ENCODE data around the gene GAPDH. TPM values are rescaled to one million over a fixed set of nuclear protein-coding genes. Genes with fewer than 3 reads are reported as not detected.

The GAPDH gene
- polyA plus RNA-seq, 1 of the 3 experiments (the other 2 are of a cell fraction) = 8,077 TPM

DNA sequence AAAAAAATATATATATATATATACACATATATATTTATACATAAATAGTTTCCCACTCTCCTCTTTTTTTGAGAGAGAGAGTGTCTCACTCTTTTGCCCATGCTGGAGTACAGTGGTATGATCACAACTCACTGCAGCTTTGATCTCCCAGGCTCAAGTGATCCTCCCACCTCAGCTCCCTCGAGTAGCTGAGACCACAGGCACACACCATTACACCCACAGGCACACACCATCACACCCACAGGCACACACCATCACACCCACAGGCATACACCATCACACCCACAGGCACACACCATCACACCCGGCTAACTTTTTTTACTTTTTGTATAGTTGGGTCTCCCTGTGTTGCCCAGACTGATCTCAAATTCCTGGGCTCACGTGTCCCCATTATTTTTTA, 14.1 kb upstream of the GAPDH start:
- Histone ChIP-seq H3K4me2 (no peak overlapping the region), H3K4me3 (ENCODE audit: low read depth in 2 of 2, low read length in 1 of 2) (no peak overlapping the region), H3K9me2 (no peaks in the 10 kb centered on the region), H3K79me2 (ENCODE audit: insufficient read depth) (no peaks in the 10 kb centered on the region), H3K9ac (no peak overlapping the region), H3K4me1 (ENCODE audit: control insufficient read depth in 1 of 2, insufficient read depth in 2 of 2, low read depth in 1 of 2, low read length in 1 of 2) (no peaks in the 10 kb centered on the region), H2AFZ (ENCODE audit: low read depth) (no peak overlapping the region), H3F3A (replicated peaks; ENCODE audit: insufficient read depth) (peaks cover 12% of the 10 kb centered on the region), H3K9me3 (no peaks in the 10 kb centered on the region), H3K27me3 (ENCODE audit: insufficient read depth) (no peaks in the 10 kb centered on the region), H4K20me1 (ENCODE audit: insufficient read depth) (no peaks in the 10 kb centered on the region), H3K27ac (ENCODE audit: low read depth in 2 of 2, low read length in 1 of 2) (no peak overlapping the region), H3K36me3 (replicated peaks in 1 of 2; ENCODE audit: control insufficient read depth in 1 of 2, insufficient read depth in 2 of 2, low read length in 1 of 2) (peaks cover 70 to 74% of the 10 kb centered on the region in 2 experiments)
- no peak for DNase-seq
- ChIA-PET POLR2A (interaction anchor here (0.6 kb wide), 1 partner anchor 14 kb away, joined by 4 read pairs; the partner anchor contains the start of gene GAPDH), CTCF (no interaction called here)
- TF ChIP-seq ELF1 (IDR thresholded peaks at IDR 0.05) (no peak), POLR2AphosphoS5 (IDR thresholded peaks at IDR 0.05; ENCODE audit: low read depth, low read length) (no peak), FOXM1 (IDR thresholded peaks at IDR 0.05; ENCODE audit: low read depth) (no peak), JUND (IDR thresholded peaks at IDR 0.05) (no peak), GATA2 (CRISPR knock-in tag; IDR thresholded peaks at IDR 0.05) (no peak)
- TF ChIP-seq, protein P1, sequence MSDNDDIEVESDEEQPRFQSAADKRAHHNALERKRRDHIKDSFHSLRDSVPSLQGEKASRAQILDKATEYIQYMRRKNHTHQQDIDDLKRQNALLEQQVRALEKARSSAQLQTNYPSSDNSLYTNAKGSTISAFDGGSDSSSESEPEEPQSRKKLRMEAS (IDR thresholded peaks at IDR 0.05; ENCODE audit: low read depth) = no peak
- WGBS (ENCODE audit: low lambda C conversion rate) = 86% methylated on average over 3 of the region's 3 CpGs

DNA sequence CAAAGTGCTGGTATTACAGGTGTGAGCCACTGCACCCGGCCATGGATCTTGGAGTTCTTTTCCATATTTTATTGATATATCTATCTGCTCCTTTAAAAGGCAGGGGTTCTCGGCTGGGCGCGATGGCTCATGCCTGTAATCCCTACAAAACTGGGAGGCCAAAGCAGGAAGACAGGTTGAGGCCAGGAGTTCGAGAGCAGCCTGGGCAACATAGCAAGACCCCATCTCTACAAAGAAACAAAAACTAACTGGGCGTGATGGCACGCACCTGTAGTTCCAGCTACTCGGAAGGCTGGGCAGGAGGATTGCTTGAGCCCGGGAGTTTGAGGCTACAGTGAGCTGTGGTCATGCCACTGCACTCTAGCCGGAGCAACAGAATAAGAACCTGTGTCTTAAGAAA, 12.1 kb upstream of the GAPDH start:
- no peaks in the 10 kb centered on the region for H3K79me2 ChIP-seq (ENCODE audit: insufficient read depth)
- ChIA-PET POLR2A (no interaction called here), CTCF (interaction anchor here (0.8 kb wide), 1 partner anchor 15 kb away, joined by 3 read pairs; no protein-coding TSS in a partner anchor)
- TF ChIP-seq, protein P2, sequence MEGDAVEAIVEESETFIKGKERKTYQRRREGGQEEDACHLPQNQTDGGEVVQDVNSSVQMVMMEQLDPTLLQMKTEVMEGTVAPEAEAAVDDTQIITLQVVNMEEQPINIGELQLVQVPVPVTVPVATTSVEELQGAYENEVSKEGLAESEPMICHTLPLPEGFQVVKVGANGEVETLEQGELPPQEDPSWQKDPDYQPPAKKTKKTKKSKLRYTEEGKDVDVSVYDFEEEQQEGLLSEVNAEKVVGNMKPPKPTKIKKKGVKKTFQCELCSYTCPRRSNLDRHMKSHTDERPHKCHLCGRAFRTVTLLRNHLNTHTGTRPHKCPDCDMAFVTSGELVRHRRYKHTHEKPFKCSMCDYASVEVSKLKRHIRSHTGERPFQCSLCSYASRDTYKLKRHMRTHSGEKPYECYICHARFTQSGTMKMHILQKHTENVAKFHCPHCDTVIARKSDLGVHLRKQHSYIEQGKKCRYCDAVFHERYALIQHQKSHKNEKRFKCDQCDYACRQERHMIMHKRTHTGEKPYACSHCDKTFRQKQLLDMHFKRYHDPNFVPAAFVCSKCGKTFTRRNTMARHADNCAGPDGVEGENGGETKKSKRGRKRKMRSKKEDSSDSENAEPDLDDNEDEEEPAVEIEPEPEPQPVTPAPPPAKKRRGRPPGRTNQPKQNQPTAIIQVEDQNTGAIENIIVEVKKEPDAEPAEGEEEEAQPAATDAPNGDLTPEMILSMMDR (IDR thresholded peaks at IDR 0.05) = no peak
- TF ChIP-seq FOSL2 (IDR thresholded peaks at IDR 0.05; ENCODE audit: borderline replicate concordance, low read depth) = no peak
- no peak for TF ChIP-seq NFIC (IDR thresholded peaks at IDR 0.05; ENCODE audit: borderline replicate concordance)
- TF ChIP-seq JUND (IDR thresholded peaks at IDR 0.05) = no peak
- TF ChIP-seq RFX5 (IDR thresholded peaks at IDR 0.05; ENCODE audit: low read length) = no peak
- TF ChIP-seq MXI1 (IDR thresholded peaks at IDR 0.05; ENCODE audit: low read depth, low read length) = no peak
- TF ChIP-seq SMC3 (IDR thresholded peaks at IDR 0.05; ENCODE audit: low read depth, low read length) = no peak
- TF ChIP-seq MEF2A (IDR thresholded peaks at IDR 0.05; ENCODE audit: borderline replicate concordance, low read depth) = no peak
- TF ChIP-seq RXRA (IDR thresholded peaks at IDR 0.05; ENCODE audit: borderline replicate concordance, low read depth) = no peak
- TF ChIP-seq GABPA (IDR thresholded peaks at IDR 0.05; ENCODE audit: low read depth) = no peak
- TF ChIP-seq TCF12 (IDR thresholded peaks at IDR 0.05) = no peak
- no peak for TF ChIP-seq FOXJ3 (CRISPR knock-in tag; IDR thresholded peaks at IDR 0.05)
- TF ChIP-seq NRF1 (IDR thresholded peaks at IDR 0.05; ENCODE audit: low read depth, low read length) = no peak
- TF ChIP-seq, protein P3, sequence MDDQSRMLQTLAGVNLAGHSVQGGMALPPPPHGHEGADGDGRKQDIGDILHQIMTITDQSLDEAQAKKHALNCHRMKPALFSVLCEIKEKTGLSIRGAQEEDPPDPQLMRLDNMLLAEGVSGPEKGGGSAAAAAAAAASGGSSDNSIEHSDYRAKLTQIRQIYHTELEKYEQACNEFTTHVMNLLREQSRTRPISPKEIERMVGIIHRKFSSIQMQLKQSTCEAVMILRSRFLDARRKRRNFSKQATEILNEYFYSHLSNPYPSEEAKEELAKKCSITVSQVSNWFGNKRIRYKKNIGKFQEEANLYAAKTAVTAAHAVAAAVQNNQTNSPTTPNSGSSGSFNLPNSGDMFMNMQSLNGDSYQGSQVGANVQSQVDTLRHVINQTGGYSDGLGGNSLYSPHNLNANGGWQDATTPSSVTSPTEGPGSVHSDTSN (IDR thresholded peaks at IDR 0.05) = no peak
- TF ChIP-seq SIN3A (IDR thresholded peaks at IDR 0.05; ENCODE audit: borderline replicate concordance, low read depth, low read length) = no peak
- no peak for DNase-seq
- H4K20me1 ChIP-seq (ENCODE audit: insufficient read depth) = no peaks in the 10 kb centered on the region
- H3K9me3 ChIP-seq = no peaks in the 10 kb centered on the region
- no peak overlapping the region for H3K27ac ChIP-seq (ENCODE audit: low read depth in 2 of 2, low read length in 1 of 2)
- H3K9me2 ChIP-seq = no peaks in the 10 kb centered on the region
- no peak overlapping the region for H3K9ac ChIP-seq
- 78% methylated on average over 10 of the region's 10 CpGs for WGBS (ENCODE audit: low lambda C conversion rate)
- H3K36me3 ChIP-seq (replicated peaks in 1 of 2; ENCODE audit: control insufficient read depth in 1 of 2, insufficient read depth in 2 of 2, low read length in 1 of 2) = peaks cover 72 to 77% of the 10 kb centered on the region in 2 experiments
- H3K4me3 ChIP-seq (ENCODE audit: low read depth in 2 of 2, low read length in 1 of 2) = no peak overlapping the region
- H2AFZ ChIP-seq (ENCODE audit: low read depth) = no peak overlapping the region
- no peak overlapping the region for H3K4me2 ChIP-seq
- peaks cover 13% of the 10 kb centered on the region for H3F3A ChIP-seq (replicated peaks; ENCODE audit: insufficient read depth)
- H3K27me3 ChIP-seq (ENCODE audit: insufficient read depth) = no peaks in the 10 kb centered on the region
- no peaks in the 10 kb centered on the region for H3K4me1 ChIP-seq (ENCODE audit: control insufficient read depth in 1 of 2, insufficient read depth in 2 of 2, low read depth in 1 of 2, low read length in 1 of 2)
